Gastrocnemius medialis (tissue), 4 donors: ENCODE data around the gene CACTIN.

Source experiments
- CTCF ChIP-seq, 5 experiments: fragments of 450-650 bp in 3 of 5; fragments of 200-600 bp in 2 of 5; sonication (generic) in 2 of 5; IDR thresholded peaks in 4 of 5; conservative IDR thresholded peaks in 1 of 5; 1 replicate in 4 of 5; 2 replicates in 1 of 5; pipeline ENCODE4 v1.5.1; 2016 to 2019; ENCODE audit warnings: antibody characterized with exemption in 5 of 5, mild to moderate bottlenecking in 3 of 5, moderate library complexity in 3 of 5
- POLR2A ChIP-seq, 2 donors: fragments of 450-650 bp; IDR thresholded peaks; one replicate each; pipeline ENCODE4 v1.6.1; 2017; ENCODE audit warnings: antibody characterized with exemption in 2 of 2, mild to moderate bottlenecking in 2 of 2, moderate library complexity in 2 of 2

GRCh38 chr19:3658004-3658869 lies 31.6 kb upstream of the CACTIN start:
- TF ChIP-seq CTCF (IDR thresholded peaks at IDR 0.05 in 4 of 5, conservative IDR thresholded peaks at IDR 0.05 in 1 of 5) (no peak), POLR2A (IDR thresholded peaks at IDR 0.05) (no peak)
